HG03280 (cell line): ENCODE measurements around the gene COL4A2.

Experiments used
- ATAC-seq: cut with Tn5 transposase; IDR thresholded peaks from one replicate; pipeline ENCODE4 v1.9.1; 2021; ENCODE audit warnings: mild to moderate bottlenecking, moderate library complexity; ENCODE audit not compliant: unreplicated experiment

The COL4A2 gene

GRCh38 chr13:110336681-110337080 is 29.6 kb downstream of the COL4A2 start:
- ATAC-seq, result no peak

GRCh38 chr13:110337247-110337646 is 30.2 kb downstream of the COL4A2 start:
- ATAC-seq, result no peak

- no peak for ATAC-seq
Observed at GRCh38 chr13:110338441-110339101, 31.5 kb downstream of the COL4A2 start.

- no peak for ATAC-seq
Observed at GRCh38 chr13:110339263-110339662, 32.2 kb downstream of the COL4A2 start.

- no peak for ATAC-seq
Observed at GRCh38 chr13:110339975-110340550, 33.0 kb downstream of the COL4A2 start.

DNA sequence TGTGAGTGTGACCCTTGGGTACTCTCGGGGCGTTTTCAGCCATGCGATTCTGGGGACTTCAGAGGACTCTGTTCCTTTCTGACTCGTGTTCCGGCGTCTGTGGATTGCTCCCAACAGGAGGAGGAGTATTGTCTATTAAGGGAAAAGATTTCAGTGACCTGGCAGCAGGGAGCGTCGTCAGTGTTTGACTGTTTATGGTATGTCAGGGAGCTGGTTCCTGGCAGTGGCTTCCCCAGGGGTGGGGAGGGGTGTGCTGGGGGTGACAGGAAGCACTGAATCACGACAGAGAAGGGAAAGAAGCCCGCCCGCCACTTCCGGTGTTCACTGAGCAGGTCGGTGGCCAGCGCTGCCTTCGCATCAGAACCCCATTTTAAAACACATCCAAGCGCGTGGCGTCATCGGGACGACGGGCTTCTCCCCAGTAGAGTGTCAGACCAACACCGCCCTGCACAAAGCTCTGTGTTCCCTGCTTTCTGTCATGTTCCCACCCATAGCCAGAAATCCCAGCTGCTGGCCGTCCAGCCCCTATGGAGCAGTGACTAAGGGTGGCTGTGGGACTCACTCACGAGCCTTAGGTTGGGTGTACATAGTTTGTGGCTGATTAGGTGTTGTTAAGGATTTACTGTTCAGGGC is 33.8 kb downstream of the COL4A2 start:
- no peak for ATAC-seq

DNA sequence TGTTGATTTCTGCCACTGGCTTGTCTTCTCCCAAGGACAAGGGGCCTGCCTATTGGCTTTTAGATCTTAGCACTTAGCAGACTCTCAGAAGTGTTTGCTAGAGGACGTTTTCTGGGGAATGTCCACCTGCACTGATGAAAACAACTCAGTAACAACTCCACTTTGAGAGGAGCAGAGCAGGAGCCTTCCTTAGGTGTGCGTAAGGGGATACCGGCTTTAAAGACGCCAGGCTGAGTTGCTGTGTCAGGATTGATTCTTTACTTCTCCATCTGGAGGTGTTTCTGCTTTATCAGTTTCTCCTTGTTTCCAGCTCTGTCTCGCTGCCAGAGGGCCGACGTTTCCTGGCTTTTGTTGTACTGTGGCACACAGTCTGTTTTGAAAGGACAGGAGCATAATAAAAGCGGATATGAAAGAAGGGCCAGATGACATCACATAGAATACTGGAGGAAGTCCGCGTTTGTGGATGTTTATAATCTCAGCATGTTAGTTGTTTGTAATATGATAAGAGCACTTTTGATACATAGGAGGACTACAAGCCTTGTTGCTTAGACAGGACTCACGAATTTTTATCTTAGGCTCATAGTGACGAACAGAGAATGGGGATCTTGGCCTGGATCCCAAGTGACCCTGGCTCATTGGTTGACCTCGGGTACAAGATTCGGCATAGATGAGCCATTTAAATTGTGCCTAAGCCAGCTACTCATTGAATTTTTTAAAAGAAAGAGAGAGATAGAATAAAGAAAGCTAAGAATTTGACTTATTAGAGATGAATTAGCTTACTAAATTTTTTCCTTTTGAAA is 34.6 kb downstream of the COL4A2 start:
- no peak for ATAC-seq

- no peak for ATAC-seq
Observed at GRCh38 chr13:110342474-110342873, 35.4 kb downstream of the COL4A2 start.

DNA sequence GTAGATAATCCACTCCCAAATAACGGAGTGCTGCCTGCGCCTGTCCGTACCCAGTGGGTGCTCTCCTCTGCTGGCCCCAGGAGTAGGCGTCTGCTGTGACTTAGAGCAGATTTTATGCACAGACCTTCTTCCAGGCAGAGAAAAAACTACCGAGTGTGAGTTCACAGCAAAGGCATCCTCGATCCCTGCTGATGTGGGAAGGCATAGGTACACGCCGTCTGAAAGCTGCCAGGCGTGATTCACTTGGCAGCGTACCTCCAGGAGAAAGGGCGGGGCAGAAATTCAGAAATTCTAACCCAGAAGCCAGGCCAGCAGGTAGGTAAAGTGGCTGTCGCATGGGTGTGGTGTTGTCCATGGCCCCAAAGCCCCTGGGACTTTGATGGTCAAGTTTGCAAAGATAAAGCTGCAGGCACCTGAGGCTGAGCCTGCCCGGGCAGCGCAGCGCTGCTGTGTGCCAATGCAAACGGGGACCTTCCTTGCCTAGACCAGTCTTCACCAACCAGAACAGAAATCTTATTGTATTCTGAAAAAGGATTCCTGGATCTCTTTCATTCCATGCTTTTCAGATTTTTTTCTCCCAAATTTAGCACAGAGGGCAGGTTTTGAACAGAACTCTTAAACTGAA is 36.3 kb downstream of the COL4A2 start:
- ATAC-seq, result no peak

- no peak for ATAC-seq
Observed at GRCh38 chr13:110344320-110344719, 37.2 kb downstream of the COL4A2 start.

GRCh38 chr13:110345266-110345665 is 38.2 kb downstream of the COL4A2 start:
- no peak for ATAC-seq

DNA sequence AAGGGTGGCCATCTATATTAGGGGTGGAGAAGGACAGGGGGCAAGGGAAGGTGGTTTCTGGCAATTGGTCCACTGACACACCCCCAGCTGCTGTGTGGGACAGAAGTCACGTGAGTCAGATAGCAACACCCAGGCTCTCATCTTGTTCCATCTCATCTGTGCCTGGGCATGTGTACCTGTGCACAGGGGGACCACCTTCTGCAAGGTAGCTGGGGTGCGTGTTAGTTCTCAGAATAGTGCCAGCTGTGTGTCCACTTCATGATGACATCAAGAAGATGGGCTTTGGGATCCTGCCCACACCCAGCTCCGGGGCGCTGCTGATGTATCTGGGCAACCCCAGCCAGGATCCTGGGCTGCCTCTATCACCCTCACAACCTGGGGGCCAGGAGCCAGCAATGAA is 38.6 kb downstream of the COL4A2 start:
- no peak for ATAC-seq

DNA sequence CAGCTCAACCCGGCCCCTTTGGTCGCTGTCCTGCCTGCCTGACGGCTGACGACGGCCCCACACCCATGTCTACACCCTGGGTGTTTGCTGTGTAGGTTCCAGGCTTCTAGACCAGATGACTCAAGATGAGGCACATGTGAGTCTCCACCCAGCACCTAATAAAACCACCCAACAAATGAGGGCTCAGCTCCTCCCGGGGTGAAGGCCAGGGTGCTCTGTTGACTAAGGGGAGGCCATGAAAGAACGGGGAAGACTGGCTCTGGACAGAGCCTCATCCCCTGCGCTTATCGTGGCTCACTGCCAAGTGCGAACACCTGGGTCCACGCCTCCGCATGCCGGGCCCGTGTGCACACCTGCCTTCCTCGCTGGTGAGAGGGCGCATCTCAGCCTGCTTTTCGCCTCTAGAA is 39.6 kb downstream of the COL4A2 start:
- ATAC-seq, result no peak

DNA sequence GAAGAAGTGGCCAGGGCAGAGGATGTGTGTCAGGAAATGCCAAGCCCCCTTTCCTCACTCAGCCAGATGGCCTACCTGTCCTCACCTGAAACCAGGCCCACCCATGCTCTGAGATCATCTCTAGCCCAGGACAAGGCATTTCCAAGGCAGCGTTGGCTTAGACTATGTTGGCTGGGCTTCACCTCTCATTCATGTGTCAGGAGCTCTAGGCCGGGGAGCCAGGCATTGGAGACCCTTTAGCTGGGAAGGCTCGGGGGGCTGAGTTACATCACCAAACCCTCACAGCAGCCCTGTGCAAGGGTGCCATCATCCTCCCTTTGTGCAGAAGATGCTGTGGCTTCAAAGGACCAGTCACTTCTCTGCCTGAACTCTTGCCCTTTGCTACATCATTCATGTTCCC is 40.0 kb downstream of the COL4A2 start:
- no peak for ATAC-seq

DNA sequence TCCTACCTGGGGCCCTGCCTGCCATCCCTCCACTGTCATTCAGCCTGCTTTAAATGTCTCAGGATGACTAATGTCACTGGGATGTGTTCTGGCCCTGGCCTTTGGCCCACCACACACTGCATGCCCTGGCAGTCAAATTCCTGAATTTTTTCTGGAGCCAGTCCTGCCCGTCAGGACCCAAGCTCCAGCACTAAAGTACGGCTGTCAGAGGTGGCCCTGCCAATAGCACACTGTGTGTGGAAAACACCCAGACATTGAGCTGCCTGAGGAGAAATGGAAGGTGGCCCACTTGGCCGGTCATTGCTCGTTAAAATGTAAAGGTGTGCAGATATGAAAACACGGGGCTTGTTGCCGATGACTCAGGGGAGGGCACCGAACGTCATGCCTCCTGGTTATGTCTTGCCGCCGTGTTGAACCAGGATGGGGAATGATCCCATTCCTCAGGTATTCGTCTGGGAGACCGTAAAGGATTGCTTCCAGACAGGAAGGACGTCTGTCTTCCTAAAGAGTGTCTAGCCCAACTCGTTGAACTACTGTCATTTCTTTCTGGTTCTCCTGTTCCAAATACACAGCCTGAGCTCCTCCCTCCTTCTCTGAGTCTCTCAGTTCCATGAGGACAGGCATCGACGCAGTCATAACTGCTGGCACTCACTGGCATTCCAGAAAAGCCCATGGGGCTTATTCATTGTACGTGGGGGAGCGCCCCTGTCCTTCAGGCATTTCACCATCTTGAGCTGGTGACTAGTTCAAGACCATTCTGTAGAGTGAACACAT is 40.6 kb downstream of the COL4A2 start:
- ATAC-seq, result no peak

DNA sequence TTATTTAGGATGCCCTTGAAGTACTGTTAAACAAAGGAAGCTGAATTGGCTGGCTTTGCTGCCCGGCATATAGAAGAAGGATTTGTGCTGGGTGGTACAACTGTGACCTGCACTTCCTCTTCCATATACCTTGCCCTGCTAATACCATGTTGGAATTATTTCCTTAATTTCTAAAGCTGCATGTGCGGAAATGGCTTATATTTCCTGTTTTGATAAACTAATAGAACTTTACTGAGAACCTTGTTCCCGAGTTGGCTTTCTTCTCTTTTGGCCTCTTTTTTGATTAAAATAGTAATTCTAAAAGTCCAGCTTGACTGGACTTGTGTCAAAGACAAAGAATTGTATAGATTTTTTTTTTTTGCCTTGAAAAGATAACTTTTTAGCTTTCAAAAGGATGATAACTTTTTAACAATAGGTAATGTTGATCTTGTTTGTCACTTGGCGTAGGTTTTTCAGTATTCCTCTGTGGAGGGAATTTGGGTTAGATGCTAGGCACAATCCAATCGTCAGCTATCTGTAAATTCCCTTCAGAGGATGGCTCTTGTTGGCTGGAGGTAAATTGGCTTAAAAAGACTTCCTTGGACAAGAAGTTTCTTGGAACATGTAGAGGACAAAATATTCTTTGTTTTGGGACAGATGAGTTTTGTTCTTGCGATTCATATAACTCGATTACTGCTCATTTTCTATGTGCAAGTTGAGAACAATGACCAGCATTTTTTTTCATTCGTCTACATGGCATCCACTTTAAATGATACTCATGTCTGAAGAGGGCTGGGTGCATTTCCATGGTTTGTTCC is 41.4 kb downstream of the COL4A2 start:
- ATAC-seq, result no peak

- ATAC-seq, result no peak
Observed at GRCh38 chr13:110349239-110349638, 42.2 kb downstream of the COL4A2 start.

GRCh38 chr13:110350049-110350448 is 43.0 kb downstream of the COL4A2 start:
- no peak for ATAC-seq

DNA sequence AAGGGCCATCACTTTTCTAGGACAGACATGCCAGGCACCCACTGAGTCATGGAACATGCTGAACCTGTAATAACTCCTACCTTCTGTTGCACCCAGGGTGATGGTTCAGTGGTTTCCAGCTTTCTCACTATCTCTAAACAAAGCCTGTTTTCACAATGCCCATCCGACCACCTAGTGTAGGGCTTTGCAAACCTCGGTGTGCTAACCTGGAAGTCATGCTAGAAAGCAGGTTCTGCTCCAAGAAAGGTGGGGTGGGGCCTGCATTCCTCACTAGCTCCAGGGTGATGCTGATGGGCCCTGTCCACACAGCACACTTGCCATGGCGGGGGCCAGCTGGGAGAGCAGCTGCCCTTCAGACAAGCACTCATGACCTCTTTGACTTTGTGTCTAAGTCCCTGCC is 43.4 kb downstream of the COL4A2 start:
- ATAC-seq, result no peak
